Pancreas (tissue), 10 donors: ENCODE measurements around the gene FOXF1. TPM values are rescaled to one million over a fixed set of nuclear protein-coding genes. Genes with fewer than 3 reads are reported as not detected.

Experiments
- ATAC-seq, 4 donors: fragments of 200-7000 bp; cut with Tn5 transposase; one replicate each; pipeline versions ENCODE4 v1.8.0 to v1.9.1; 2020; ENCODE audit warnings: mild to moderate bottlenecking in 4 of 4, moderate library complexity in 4 of 4
- DNase-seq, 6 donors: peaks; one replicate each; pipeline ENCODE4 v3.0.0-alpha.2; 2020
- FAIRE-seq: peaks from 2 replicates; lab custom pipeline; 2012; peaks lifted over from hg19 to GRCh38; lab: Jason Lieb, UNC
- H3K27ac ChIP-seq, 4 donors: fragments of 200-600 bp; sonication (generic); 1 replicate in 3 of 4; 2 replicates in 1 of 4; pipeline versions ENCODE4 v1.5.0 to v1.8.0; 2020
- H3K27me3 ChIP-seq, 4 donors: fragments of 200-600 bp; one replicate each; pipeline ENCODE4 v1.8.0; 2021
- H3K36me3 ChIP-seq, 3 donors: fragments of 200-600 bp; sonication (generic) in 1 of 3; one replicate each; pipeline versions ENCODE4 v1.5.0 to v1.8.0; 2020 to 2021
- H3K4me1 ChIP-seq, 3 donors: fragments of 200-600 bp; one replicate each; pipeline ENCODE4 v1.8.0; 2021
- H3K4me3 ChIP-seq, 4 donors: fragments of 200-600 bp; sonication (generic) in 2 of 4; one replicate each; pipeline versions ENCODE4 v1.5.0 to v1.8.0; 2020 to 2021
- H3K9me3 ChIP-seq, 4 donors: fragments of 200-600 bp; one replicate each; pipeline ENCODE4 v1.8.0; 2021
- WGBS, 2 donors: extraction: QIAGEN DNeasy Blood & Tissue Kit; methylation state at CpG; one replicate each; pipeline ENCODE4 v1.1.7; 2013; 5-methylcytosine and 5-hydroxymethylcytosine counted together
- intact Hi-C, 3 donors: fragments of 100-400 bp; cut with DNase I; formaldehyde crosslinking; loops; one replicate each; pipeline versions ENCODE4 v1.11.1 to v1.14.2; 2022
- polyA plus RNA-seq, 2 donors: library from polyadenylated mRNA; stranded (reverse); fragments of 200-250 nt; gene quantifications; one replicate each; pipeline ENCODE4 v1.2.3, GENCODE V29; 2013
- total RNA-seq, 6 donors: library from RNA; stranded (reverse); fragmentation: NEBNext Ultra II Directional in 4 of 6; extraction: Animal tissue kit (Norgen Biotek cat#: 25700) in 4 of 6; gene quantifications; one replicate each; pipeline versions ENCODE4 v1.2.1 to v1.2.4, GENCODE V29; 2021 to 2023
- TF ChIP-seq, protein P1 (sequence below), 4 donors: fragments of 200-600 bp; sonication (generic) in 3 of 4; IDR thresholded peaks; one replicate each; pipeline versions ENCODE4 v1.5.0 to v1.8.0; 2021; ENCODE audit warnings: antibody characterized with exemption in 4 of 4
- donor health status: healthy with polysubstance abuse.
- donor health status: DM: no; HTN: no; CAD: no; lungs with moderate emphysema.
- donor health status: DM: no; HTN: no; CAD: no.
- donor health status: control.
- donor health status: control.
- donor health status: Bipolar disorder and iron deficiency.
- donor health status: DM: yes; HTN: yes; CAD: no.
- donor health status: DM: no; HTN: no; CAD: no.
- donor health status: DM: no; HTN: no; CAD: no.
- donor health status: DM: yes; HTN: yes; CAD: no.

The FOXF1 gene
- total and polyA plus RNA-seq, 8 donors = 0.16 to 1.2 (median 0.52) TPM

DNA sequence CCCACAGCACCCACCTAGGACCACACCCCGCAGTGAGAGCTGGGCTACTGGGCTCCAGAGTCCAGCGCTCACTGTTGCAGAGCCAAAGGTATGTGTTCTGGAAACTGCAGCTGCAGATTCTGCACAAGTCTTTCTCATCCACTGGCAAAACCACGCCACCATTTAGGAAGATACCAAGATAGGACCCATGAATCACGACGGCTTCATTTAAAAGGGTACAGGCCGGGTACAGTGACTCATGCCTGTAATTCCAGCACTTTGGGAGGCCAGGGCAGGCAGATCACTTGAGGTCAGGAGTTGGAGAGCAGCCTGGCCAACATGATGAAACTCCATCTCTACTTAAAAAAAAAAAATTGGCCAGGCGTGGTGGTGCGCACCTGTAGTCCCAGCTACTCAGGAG is 18.8 kb downstream of the FOXF1 start:
- no peak overlapping the region for H3K27ac ChIP-seq
- H3K9me3 ChIP-seq = no peaks in the 10 kb centered on the region
- H3K4me3 ChIP-seq = no peak overlapping the region
- no peak for DNase-seq
- FAIRE-seq = no peak
- no peaks in the 10 kb centered on the region for H3K27me3 ChIP-seq
- no peak for ATAC-seq
- no peaks in the 10 kb centered on the region for H3K4me1 ChIP-seq
- intact Hi-C loops = loop anchor here in 1 of 3 donors (10.0 kb wide), 1 partner anchor 64 kb away; no protein-coding TSS in a partner anchor
- TF ChIP-seq, protein P1, sequence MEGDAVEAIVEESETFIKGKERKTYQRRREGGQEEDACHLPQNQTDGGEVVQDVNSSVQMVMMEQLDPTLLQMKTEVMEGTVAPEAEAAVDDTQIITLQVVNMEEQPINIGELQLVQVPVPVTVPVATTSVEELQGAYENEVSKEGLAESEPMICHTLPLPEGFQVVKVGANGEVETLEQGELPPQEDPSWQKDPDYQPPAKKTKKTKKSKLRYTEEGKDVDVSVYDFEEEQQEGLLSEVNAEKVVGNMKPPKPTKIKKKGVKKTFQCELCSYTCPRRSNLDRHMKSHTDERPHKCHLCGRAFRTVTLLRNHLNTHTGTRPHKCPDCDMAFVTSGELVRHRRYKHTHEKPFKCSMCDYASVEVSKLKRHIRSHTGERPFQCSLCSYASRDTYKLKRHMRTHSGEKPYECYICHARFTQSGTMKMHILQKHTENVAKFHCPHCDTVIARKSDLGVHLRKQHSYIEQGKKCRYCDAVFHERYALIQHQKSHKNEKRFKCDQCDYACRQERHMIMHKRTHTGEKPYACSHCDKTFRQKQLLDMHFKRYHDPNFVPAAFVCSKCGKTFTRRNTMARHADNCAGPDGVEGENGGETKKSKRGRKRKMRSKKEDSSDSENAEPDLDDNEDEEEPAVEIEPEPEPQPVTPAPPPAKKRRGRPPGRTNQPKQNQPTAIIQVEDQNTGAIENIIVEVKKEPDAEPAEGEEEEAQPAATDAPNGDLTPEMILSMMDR (IDR thresholded peaks at IDR 0.05) = no peak
- H3K36me3 ChIP-seq = peaks cover 0 to 3% (median 0%) of the 10 kb centered on the region in 3 donors
- WGBS, 2 donors = 92 to 96% methylated on average over 7 to 8 of the region's 8 CpGs

DNA sequence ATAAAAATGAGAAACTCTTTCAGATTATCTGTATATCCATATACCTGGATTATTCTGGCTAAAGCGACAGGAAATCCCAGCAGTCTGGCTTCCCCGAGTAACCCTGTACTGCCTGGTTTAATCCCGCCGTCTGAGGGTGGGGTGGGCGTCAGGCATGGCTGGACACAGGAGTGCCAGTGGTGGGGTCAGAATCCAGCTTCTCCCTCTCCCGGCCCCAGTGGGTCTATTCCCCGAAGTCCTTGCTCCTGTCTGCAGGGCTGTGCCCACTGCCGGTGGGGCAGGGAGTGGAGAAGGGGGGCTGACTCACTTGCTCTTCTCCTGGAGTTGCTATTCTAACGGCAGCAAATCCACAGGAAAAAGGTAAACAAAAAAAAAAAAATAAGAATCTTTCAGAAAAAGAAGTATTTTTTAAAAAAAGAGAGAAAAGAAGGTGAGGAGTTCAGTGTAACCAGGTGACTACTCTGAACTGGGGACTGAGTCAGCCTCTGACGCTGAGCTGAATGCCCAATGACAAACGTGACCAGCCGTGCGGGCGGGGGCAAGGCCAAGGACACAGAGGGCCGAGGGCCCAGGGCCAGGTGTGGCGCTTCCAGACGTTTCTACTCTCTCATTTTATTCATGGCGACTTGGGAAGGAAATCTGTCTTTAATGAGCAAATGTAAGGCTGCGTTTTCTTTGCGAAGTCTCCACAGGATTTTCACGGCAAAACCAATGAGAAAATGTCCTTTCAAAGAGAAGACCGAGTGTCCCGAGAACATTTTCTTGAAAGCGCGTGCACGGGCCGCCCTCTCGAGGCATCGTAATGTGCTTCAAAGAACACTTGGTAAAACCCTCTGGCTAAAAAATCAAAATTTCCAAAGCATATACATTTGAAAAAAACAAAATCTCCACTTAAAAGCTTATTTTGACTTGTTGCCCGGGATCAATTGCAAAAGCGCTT is 20.2 kb downstream of the FOXF1 start:
- no peaks in the 10 kb centered on the region for H3K9me3 ChIP-seq
- TF ChIP-seq, protein P1 (IDR thresholded peaks at IDR 0.05) = no peak
- intact Hi-C loops = no loop called here
- H3K4me3 ChIP-seq = no peak overlapping the region
- no peaks in the 10 kb centered on the region for H3K4me1 ChIP-seq
- DNase-seq (no peak), FAIRE-seq (no peak), ATAC-seq (peak in 1 of 4 donors; percentile 25)
- H3K27ac ChIP-seq = no peak overlapping the region
- peaks cover 0 to 3% (median 0%) of the 10 kb centered on the region in 3 donors for H3K36me3 ChIP-seq
- no peaks in the 10 kb centered on the region for H3K27me3 ChIP-seq
- 85 to 88% methylated on average over 31 of the region's 31 CpGs for WGBS, 2 donors

DNA sequence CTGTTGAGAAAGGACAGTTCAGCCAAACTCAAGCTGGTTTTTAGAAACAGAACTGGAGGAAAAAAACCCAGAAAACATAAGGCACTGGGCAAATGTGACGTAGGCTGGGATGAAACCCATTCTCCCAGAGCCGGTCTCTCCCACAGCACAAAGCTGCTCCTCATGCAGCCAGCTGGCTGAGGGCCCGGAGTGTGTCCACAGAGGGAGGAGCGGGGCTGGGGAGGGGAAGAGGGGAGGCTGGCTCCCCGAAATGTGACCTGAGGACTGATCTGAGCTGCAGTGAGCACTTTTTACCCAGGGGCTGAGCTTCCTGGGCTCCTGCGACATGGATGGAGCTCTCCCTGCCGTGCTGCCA is 20.8 kb downstream of the FOXF1 start:
- Histone ChIP-seq H3K4me1 (no peaks in the 10 kb centered on the region), H3K27me3 (no peaks in the 10 kb centered on the region), H3K36me3 (peaks cover 0 to 3% (median 0%) of the 10 kb centered on the region in 3 donors), H3K27ac (no peak overlapping the region), H3K4me3 (no peak overlapping the region), H3K9me3 (no peaks in the 10 kb centered on the region)
- intact Hi-C loops = no loop called here
- TF ChIP-seq, protein P1 (IDR thresholded peaks at IDR 0.05) = no peak
- FAIRE-seq = no peak
- ATAC-seq = peak in 3 of 4 donors; percentile 49 to 63 (median 55)
- DNase-seq = no peak
- 86 to 91% methylated on average over 7 of the region's 7 CpGs for WGBS, 2 donors

DNA sequence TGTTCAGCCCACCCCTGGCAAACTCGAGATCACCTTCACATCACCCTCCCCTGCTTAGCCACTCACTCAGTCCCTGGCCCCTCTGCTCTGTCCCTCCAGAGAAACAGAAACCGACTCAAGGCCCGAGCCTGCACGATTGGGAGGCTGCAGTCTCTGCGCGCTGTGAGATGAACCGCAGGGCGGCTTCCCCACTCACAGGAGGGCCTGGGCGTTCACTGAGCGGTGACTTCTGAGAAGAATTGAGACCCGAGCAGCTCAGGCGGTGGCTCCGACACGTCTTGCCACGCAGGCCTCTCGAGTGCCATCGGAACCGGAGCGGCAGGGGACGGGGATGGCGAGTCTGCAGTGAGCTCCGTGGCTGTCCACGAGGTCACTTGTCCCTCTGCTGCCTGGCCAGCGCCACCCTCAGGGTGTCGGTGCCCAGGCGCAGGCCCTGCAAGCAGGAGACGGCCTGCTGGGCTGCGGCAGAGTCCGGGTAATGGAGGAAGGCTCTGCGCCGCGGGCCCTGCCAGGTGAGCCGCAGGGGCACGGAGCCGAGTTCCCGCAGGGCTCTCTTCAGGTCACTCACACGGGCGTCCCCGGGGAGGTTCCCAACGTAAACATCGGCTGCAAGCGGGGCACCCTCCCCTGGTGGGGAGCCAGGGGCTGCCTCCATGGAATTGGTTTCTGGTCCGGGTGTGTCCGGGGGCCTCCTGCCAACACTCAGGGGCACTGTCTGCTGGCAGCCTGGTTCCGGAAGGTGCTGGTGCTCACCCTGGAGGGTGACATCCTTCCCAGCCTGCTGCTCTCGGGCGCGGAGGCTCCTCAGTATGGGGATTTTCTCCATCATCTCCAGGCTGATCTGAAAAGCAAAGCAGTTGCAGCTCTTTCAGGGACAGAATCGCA is 21.6 kb downstream of the FOXF1 start:
- no peak for DNase-seq
- Histone ChIP-seq H3K4me3 (no peak overlapping the region), H3K36me3 (peaks cover 0 to 3% (median 0%) of the 10 kb centered on the region in 3 donors), H3K27ac (no peak overlapping the region), H3K4me1 (no peaks in the 10 kb centered on the region), H3K9me3 (no peaks in the 10 kb centered on the region), H3K27me3 (no peaks in the 10 kb centered on the region)
- intact Hi-C loops = no loop called here
- FAIRE-seq = no peak
- 94 to 95% methylated on average over 49 of the region's 49 CpGs for WGBS, 2 donors
- ATAC-seq = no peak
- TF ChIP-seq, protein P1 (IDR thresholded peaks at IDR 0.05) = no peak
